Osteoblast (primary cell): Measurements from ENCODE around the gene XYLT1. TPM values are rescaled to one million over a fixed set of nuclear protein-coding genes. Genes with fewer than 3 reads are reported as not detected.

Experiments
- DNase-seq: peaks from one replicate; pipeline ENCODE4 v3.0.0; 2011; ENCODE audit warnings: low spot score, mixed read lengths; ENCODE audit not compliant: insufficient read length; ENCODE audit errors: missing footprints
- H2AFZ ChIP-seq: 2 replicates; pipeline ENCODE4 v1.6.0; 2011; ENCODE audit warnings: mild to moderate bottlenecking, low read length
- H3K27ac ChIP-seq: 2 replicates; pipeline ENCODE4 v1.5.1; 2011; ENCODE audit warnings: mild to moderate bottlenecking, low read depth, low read length, moderate library complexity
- H3K27me3 ChIP-seq: 2 replicates; pipeline ENCODE4 v1.6.0; 2012; ENCODE audit warnings: mild to moderate bottlenecking, control low read depth, inconsistent platforms, low read length, moderate library complexity; ENCODE audit not compliant: insufficient read depth
- H3K36me3 ChIP-seq: 2 replicates; pipeline ENCODE4 v1.5.1; 2011; ENCODE audit warnings: mild to moderate bottlenecking, low read length, control low read depth, moderate library complexity; ENCODE audit not compliant: insufficient read depth
- H3K4me1 ChIP-seq: 2 replicates; pipeline ENCODE4 v1.5.1; 2011; ENCODE audit warnings: mild to moderate bottlenecking, low read length, control low read depth, moderate library complexity; ENCODE audit not compliant: insufficient read depth
- H3K4me2 ChIP-seq: 2 replicates; pipeline ENCODE4 v1.6.0; 2011; ENCODE audit warnings: mild to moderate bottlenecking, low read length; ENCODE audit not compliant: insufficient read depth
- H3K4me3 ChIP-seq: fragments of 200-600 bp; sonication (generic); 3 replicates; pipeline ENCODE4 v1.5.1; 2012; ENCODE audit warnings: mild to moderate bottlenecking, low read length, inconsistent platforms; ENCODE audit not compliant: insufficient read depth
- H3K79me2 ChIP-seq: 2 replicates; pipeline ENCODE4 v1.6.0; 2012; ENCODE audit warnings: mild to moderate bottlenecking, low read length, control low read depth, inconsistent platforms; ENCODE audit not compliant: insufficient read depth
- H3K9me3 ChIP-seq: 2 replicates; pipeline ENCODE4 v1.5.1; 2011; ENCODE audit warnings: low read depth, low read length, control low read depth
- H4K20me1 ChIP-seq: 2 replicates; pipeline ENCODE4 v1.6.0; 2012; ENCODE audit warnings: mild to moderate bottlenecking, low read length, control low read depth; ENCODE audit not compliant: insufficient read depth
- CTCF ChIP-seq: IDR thresholded peaks from 2 replicates; pipeline ENCODE4 v1.5.1; 2011; ENCODE audit warnings: mild to moderate bottlenecking, low read depth, low read length, moderate library complexity; ENCODE audit errors: extremely low read depth
- total RNA-seq: library from RNA; depleted of rRNA; stranded (reverse); fragments of >200 nt; gene quantifications from 2 replicates; pipeline ENCODE4 v1.2.3, GENCODE V29; 2012

Gene XYLT1
- total RNA-seq, 1 donor = 43.4 TPM

GRCh38 chr16:17343028-17343427 lies 127.7 kb downstream of the XYLT1 start:
- H4K20me1 ChIP-seq = peaks cover 12% of the 10 kb centered on the region
- no peak overlapping the region for H3K27ac ChIP-seq
- H3K4me2 ChIP-seq = no peak overlapping the region
- no peaks in the 10 kb centered on the region for H3K9me3 ChIP-seq
- DNase-seq = no peak
- no peak overlapping the region for H2AFZ ChIP-seq
- H3K36me3 ChIP-seq = no peaks in the 10 kb centered on the region
- H3K4me1 ChIP-seq = peaks cover 9% of the 10 kb centered on the region
- H3K27me3 ChIP-seq = no peaks in the 10 kb centered on the region
- H3K4me3 ChIP-seq = no peak overlapping the region
- no peak for TF ChIP-seq CTCF
- peaks cover 8% of the 10 kb centered on the region for H3K79me2 ChIP-seq

- Histone ChIP-seq H3K4me2 (no peak overlapping the region), H3K79me2 (peaks cover 8% of the 10 kb centered on the region), H3K27ac (no peak overlapping the region), H3K36me3 (no peaks in the 10 kb centered on the region), H3K4me3 (no peak overlapping the region), H4K20me1 (peaks cover 6% of the 10 kb centered on the region), H3K9me3 (no peaks in the 10 kb centered on the region), H3K27me3 (no peaks in the 10 kb centered on the region), H2AFZ (no peak overlapping the region), H3K4me1 (peaks cover 9% of the 10 kb centered on the region)
- no peak for DNase-seq
- TF ChIP-seq CTCF = no peak
Observed at GRCh38 chr16:17342031-17342430, 128.7 kb downstream of the XYLT1 start.

- Histone ChIP-seq H3K27me3 (no peaks in the 10 kb centered on the region), H3K9me3 (no peaks in the 10 kb centered on the region), H3K27ac (no peak overlapping the region), H3K4me3 (no peak overlapping the region), H4K20me1 (peaks cover 3% of the 10 kb centered on the region), H3K36me3 (no peaks in the 10 kb centered on the region), H3K79me2 (peaks cover 8% of the 10 kb centered on the region), H3K4me1 (peaks cover 15% of the 10 kb centered on the region), H3K4me2 (no peak overlapping the region), H2AFZ (no peak overlapping the region)
- TF ChIP-seq CTCF = no peak
- DNase-seq = no peak
Observed at GRCh38 chr16:17340804-17341203, 130.0 kb downstream of the XYLT1 start.

GRCh38 chr16:17339764-17340541 lies 130.8 kb downstream of the XYLT1 start:
- no peak for DNase-seq
- no peak for TF ChIP-seq CTCF
- Histone ChIP-seq H3K36me3 (no peaks in the 10 kb centered on the region), H3K4me2 (no peak overlapping the region), H3K27me3 (no peaks in the 10 kb centered on the region), H3K9me3 (no peaks in the 10 kb centered on the region), H3K79me2 (peaks cover 8% of the 10 kb centered on the region), H2AFZ (no peak overlapping the region), H3K4me3 (no peak overlapping the region), H3K27ac (no peak overlapping the region), H3K4me1 (peaks cover 12% of the 10 kb centered on the region), H4K20me1 (no peaks in the 10 kb centered on the region)
